LNCAP (cell line): ENCODE data around the gene XKRX.

ENCODE experiments used
- TF ChIP-seq, protein P1 (sequence below): fragments of 450-650 bp; IDR thresholded peaks from 2 replicates; pipeline ENCODE4 v1.5.1; 2017; ENCODE audit warnings: mild to moderate bottlenecking

Gene XKRX

DNA sequence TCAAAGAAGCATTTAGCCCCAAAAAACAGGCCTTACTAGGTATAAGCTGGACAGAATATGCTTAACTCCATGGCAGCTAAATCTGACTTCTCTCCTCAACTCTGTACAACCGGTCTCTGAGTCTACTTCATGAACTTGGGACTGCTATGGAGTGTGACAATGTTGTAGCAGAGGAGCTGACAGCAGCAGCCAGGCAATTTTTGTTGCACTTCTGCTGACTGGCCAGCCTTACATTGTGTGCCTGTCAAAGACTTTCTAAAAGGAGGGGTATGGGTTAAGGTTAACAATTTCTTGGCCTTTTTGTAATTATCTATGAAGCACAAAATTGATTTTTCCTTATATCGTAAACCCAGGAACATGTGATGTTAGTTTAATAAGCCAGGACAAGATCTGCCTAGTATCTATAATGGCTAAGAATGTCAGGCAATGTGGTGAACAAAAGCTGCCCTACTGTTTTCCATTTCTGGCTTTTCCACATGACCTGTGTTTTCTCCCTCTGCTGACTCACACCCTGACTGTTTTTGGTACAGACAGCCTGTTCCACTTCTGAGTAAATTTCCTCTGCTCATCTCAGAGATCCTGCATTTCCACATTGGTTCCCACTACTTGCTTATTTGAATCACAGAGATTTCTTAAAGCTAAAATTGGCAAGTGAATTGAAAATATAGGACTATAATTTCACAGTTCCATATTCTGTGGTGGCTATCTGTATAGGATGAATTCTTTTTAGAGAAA lies 63.9 kb downstream of the XKRX start:
- TF ChIP-seq, protein P1, sequence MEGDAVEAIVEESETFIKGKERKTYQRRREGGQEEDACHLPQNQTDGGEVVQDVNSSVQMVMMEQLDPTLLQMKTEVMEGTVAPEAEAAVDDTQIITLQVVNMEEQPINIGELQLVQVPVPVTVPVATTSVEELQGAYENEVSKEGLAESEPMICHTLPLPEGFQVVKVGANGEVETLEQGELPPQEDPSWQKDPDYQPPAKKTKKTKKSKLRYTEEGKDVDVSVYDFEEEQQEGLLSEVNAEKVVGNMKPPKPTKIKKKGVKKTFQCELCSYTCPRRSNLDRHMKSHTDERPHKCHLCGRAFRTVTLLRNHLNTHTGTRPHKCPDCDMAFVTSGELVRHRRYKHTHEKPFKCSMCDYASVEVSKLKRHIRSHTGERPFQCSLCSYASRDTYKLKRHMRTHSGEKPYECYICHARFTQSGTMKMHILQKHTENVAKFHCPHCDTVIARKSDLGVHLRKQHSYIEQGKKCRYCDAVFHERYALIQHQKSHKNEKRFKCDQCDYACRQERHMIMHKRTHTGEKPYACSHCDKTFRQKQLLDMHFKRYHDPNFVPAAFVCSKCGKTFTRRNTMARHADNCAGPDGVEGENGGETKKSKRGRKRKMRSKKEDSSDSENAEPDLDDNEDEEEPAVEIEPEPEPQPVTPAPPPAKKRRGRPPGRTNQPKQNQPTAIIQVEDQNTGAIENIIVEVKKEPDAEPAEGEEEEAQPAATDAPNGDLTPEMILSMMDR: no peak
